ENCODE measurements around the gene PRDM12.

Gene PRDM12

DNA sequence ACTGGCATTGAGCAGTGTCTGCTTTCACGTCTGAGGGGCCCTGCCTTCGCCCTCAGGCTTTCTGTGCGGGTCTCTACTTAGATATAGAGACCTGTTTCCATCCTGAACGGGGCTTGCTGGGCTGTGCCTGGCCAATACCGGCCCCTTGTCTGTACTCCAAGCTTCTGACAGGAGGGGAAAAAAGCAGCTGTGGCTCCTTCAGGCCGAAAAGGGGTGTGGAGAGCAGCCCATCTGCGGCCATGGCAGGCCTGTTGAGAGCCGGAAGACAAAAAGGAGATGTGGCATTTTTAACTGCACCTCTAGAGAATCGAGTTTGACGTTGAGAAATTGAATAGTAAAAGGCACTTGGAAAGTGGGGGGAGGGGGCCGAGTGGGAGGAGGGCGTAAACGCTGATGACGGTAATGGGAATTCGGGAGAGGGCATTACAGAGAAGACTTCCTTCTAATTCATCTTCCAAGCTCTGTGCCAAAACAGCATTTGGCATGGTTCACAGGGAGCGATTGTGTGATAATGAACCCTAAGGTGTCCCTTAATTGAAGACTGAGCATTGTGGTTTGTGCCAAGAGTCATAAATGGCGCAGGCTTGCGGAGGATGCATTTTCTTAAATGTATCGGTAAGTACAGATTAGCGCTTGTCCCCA lies 25.1 kb upstream of the PRDM12 start:
- Histone ChIP-seq H3K9me3 (ENCODE audit: control insufficient read depth, low read length) (no peaks in the 10 kb centered on the region), H3K4me3 (ENCODE audit: low read length) (no peak overlapping the region), H3K36me3 (ENCODE audit: control insufficient read depth, insufficient read depth, low read length) (peaks cover 8% of the 10 kb centered on the region), H3K4me1 (ENCODE audit: control insufficient read depth, insufficient read depth, low read length) (no peaks in the 10 kb centered on the region), H3K9ac (ENCODE audit: low read length) (no peak overlapping the region), H3K27me3 (ENCODE audit: control insufficient read depth, insufficient read depth, low read length) (no peaks in the 10 kb centered on the region)

- Histone ChIP-seq H3K9ac (ENCODE audit: low read length) (no peak overlapping the region), H3K4me1 (ENCODE audit: control insufficient read depth, insufficient read depth, low read length) (no peaks in the 10 kb centered on the region)
These were observed 24.4 kb upstream of the PRDM12 start for GRCh38 chr9:130639866-130640555.

DNA sequence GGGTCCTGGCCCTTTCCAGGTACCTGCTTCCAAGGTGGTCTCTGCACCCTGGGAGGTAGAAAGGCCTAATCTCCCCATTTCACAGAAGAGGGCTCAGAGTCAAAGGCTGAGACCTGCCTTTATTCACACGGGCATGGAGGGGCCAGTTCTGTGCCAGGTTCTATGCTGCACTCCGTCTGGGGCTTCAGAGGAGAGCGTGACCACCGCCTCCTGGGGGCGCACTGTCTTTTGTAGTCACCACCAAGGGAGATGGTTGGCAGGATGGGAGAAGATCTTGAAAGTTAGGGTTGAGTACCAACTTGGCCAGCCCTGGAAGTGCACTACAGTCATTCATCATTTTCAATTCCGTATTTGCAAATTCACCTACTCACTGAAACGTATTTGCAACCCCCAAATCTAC lies 23.7 kb upstream of the PRDM12 start:
- no peaks in the 10 kb centered on the region for H3K4me1 ChIP-seq (ENCODE audit: control insufficient read depth, insufficient read depth, low read length)
- no peaks in the 10 kb centered on the region for H3K36me3 ChIP-seq (ENCODE audit: control insufficient read depth, insufficient read depth, low read length)
- H3K27me3 ChIP-seq (ENCODE audit: control insufficient read depth, insufficient read depth, low read length) = no peaks in the 10 kb centered on the region
- H3K9ac ChIP-seq (ENCODE audit: low read length) = no peak overlapping the region
- H3K4me3 ChIP-seq (ENCODE audit: low read length) = no peak overlapping the region
- no peaks in the 10 kb centered on the region for H3K9me3 ChIP-seq (ENCODE audit: control insufficient read depth, low read length)

More at GRCh38 chr9:130639866-130640555, 24.4 kb upstream of the PRDM12 start:
- no peak overlapping the region for H3K4me3 ChIP-seq (ENCODE audit: low read length)
- H3K9me3 ChIP-seq (ENCODE audit: control insufficient read depth, low read length) = no peaks in the 10 kb centered on the region
- H3K27me3 ChIP-seq (ENCODE audit: control insufficient read depth, insufficient read depth, low read length) = no peaks in the 10 kb centered on the region
- peaks cover under 1% of the 10 kb centered on the region for H3K36me3 ChIP-seq (ENCODE audit: control insufficient read depth, insufficient read depth, low read length)

DNA sequence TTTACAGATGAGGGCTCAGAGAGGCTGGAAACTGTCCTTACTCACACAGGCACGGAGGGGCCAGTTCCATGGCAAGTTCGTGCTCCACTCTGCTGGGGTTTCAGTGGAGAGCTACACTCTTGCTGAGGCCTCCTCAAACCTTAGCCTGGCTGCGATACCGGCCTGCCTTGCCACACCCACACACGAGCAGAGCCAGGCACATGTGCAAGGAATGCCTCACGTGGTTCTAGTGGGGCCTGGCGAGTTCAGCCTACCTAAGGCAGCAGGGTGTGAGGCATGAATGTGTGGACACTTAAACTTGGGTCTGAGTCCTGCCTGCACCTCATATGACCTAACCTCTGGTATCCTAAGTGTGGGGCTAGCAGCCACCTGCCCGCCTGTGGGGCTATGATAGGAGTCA lies 21.5 kb upstream of the PRDM12 start:
- Histone ChIP-seq H3K9ac (ENCODE audit: low read length) (no peak overlapping the region), H3K4me3 (ENCODE audit: low read length) (no peak overlapping the region), H3K4me1 (ENCODE audit: control insufficient read depth, insufficient read depth, low read length) (no peaks in the 10 kb centered on the region), H3K27me3 (ENCODE audit: control insufficient read depth, insufficient read depth, low read length) (no peaks in the 10 kb centered on the region), H3K9me3 (ENCODE audit: control insufficient read depth, low read length) (no peaks in the 10 kb centered on the region), H3K36me3 (ENCODE audit: control insufficient read depth, insufficient read depth, low read length) (no peaks in the 10 kb centered on the region)

GRCh38 chr9:130651221-130651620 lies 13.2 kb upstream of the PRDM12 start:
- no peak overlapping the region for H3K9ac ChIP-seq (ENCODE audit: low read length)
- H3K36me3 ChIP-seq (ENCODE audit: control insufficient read depth, insufficient read depth, low read length) = no peaks in the 10 kb centered on the region
- no peaks in the 10 kb centered on the region for H3K9me3 ChIP-seq (ENCODE audit: control insufficient read depth, low read length)
- H3K4me3 ChIP-seq (ENCODE audit: low read length) = no peak overlapping the region
- H3K27me3 ChIP-seq (ENCODE audit: control insufficient read depth, insufficient read depth, low read length) = peaks cover 3% of the 10 kb centered on the region
- H3K4me1 ChIP-seq (ENCODE audit: control insufficient read depth, insufficient read depth, low read length) = no peaks in the 10 kb centered on the region

DNA sequence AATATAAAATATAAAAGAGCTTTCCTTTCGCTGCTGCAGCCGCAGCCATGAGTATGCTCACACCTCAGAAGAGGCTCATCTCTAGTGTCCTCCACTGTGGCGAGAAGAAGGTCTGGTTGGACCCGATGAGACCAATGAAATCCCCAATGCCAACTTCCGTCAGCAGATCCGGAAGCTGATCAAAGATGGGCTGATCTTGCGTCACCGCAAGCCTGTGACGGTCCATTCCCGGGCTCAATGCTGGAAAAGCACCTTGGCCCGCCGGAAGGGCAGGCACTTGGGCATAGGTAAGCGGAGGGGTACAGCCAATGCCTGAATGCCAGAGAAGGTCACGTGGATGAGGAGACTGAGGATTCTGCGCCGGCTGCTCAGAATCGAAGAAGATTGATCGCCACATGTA lies 12.6 kb upstream of the PRDM12 start:
- Histone ChIP-seq H3K36me3 (ENCODE audit: control insufficient read depth, insufficient read depth, low read length) (no peaks in the 10 kb centered on the region), H3K27me3 (ENCODE audit: control insufficient read depth, insufficient read depth, low read length) (peaks cover 8% of the 10 kb centered on the region)

DNA sequence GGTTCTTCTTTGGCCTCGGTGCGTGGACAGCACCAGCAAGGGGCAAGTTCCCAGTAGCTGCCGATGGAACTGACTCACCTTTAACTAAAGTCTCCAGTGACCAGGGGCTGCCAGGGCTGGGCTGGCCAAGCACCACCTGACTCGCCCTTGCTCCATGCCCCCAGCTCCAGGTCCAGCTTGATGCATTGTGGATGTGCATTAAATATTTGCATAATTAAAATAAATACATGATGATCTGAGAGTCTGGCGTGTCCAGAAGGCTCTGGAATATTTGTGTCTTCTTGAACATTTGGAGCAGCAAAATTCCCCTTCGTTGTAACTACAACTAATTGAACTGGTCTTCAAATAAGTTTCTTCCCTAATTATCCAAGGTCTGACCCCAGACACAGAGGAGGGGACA lies 9.5 kb upstream of the PRDM12 start:
- Histone ChIP-seq H3K4me1 (ENCODE audit: control insufficient read depth, insufficient read depth, low read length) (no peaks in the 10 kb centered on the region), H3K27me3 (ENCODE audit: control insufficient read depth, insufficient read depth, low read length) (peaks cover 35% of the 10 kb centered on the region), H3K4me3 (ENCODE audit: low read length) (no peak overlapping the region), H3K36me3 (ENCODE audit: control insufficient read depth, insufficient read depth, low read length) (no peaks in the 10 kb centered on the region), H3K9ac (ENCODE audit: low read length) (no peak overlapping the region), H3K9me3 (ENCODE audit: control insufficient read depth, low read length) (no peaks in the 10 kb centered on the region)

More for the DNA sequence above, 12.6 kb upstream of the PRDM12 start:
- H3K9ac ChIP-seq (ENCODE audit: low read length) = no peak overlapping the region
- no peak overlapping the region for H3K4me3 ChIP-seq (ENCODE audit: low read length)
- no peaks in the 10 kb centered on the region for H3K9me3 ChIP-seq (ENCODE audit: control insufficient read depth, low read length)
- no peaks in the 10 kb centered on the region for H3K4me1 ChIP-seq (ENCODE audit: control insufficient read depth, insufficient read depth, low read length)

DNA sequence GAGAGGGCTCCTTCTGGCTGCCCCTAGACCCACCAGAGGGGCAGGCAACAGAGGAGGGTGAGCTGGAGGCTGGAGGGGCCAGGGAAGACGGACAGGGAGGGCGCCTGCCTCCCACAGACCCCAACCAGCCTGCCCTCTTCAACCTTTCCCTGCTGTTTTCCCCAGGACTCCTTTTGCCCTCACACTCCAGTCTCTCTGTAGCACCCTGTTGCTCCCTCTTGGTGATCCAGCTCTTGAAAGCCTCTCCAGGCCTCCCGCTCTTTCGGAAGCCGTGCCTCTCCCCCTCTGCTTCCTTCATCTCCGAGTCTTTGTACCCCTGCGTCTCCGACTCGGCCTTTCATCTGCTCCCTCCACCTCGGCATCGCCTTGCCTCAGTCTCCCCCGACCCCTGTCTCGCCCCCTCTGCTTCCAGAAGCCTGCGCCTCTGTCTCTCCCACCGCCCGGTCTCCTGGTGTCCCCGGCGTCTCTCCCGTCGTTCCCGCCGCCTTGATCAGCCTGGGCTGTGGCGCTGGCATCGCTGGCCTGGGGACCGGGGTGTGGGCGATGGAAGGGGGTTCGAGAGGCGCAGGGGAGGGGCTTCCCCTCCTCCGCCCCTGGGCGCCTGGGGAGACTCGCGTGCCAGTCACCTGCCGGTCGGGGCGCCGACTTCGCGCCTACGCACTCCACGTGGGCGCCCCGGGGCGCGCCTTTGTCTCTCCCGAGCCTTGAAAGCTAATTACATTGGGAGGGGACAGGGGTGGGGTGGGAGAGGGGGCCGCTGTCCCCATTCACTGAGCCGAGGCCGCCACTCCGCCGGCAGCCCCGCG lies 5.3 kb upstream of the PRDM12 start:
- peaks cover 5% of the 10 kb centered on the region for H3K4me1 ChIP-seq (ENCODE audit: control insufficient read depth, insufficient read depth, low read length)
- H3K9me3 ChIP-seq (ENCODE audit: control insufficient read depth, low read length) = no peaks in the 10 kb centered on the region
- no peaks in the 10 kb centered on the region for H3K36me3 ChIP-seq (ENCODE audit: control insufficient read depth, insufficient read depth, low read length)
- no peak overlapping the region for H3K9ac ChIP-seq (ENCODE audit: low read length)
- H3K27me3 ChIP-seq (ENCODE audit: control insufficient read depth, insufficient read depth, low read length) = peaks cover 76% of the 10 kb centered on the region
- H3K4me3 ChIP-seq (ENCODE audit: low read length) = no peak overlapping the region

DNA sequence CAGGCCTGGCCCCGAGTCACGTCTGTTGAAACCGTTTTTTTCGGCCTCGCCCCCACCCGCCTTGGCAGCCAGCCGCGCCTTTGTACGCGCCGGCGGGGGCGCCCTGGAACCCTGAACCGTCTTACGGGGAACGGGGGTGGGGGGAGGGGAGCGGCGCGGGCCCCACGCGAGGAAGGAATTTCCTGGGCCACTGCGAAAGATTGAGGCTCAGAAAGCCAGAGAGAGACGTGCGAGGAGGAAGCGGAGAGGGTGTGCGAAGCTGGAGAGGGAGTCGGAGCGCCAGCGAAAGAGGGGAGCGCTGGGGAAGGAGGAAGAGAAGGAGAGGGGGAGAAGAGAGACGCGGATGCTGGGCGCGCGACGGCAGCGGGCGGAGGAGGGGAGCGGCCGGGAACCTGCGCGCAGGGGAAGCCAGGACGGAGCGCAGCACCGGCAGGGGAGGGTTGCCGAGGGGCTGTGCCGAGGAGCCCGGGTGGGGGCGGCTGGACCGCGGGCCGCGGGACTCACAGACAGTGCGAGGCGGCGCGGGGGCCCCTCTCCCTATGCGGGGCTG lies 4.6 kb upstream of the PRDM12 start:
- Histone ChIP-seq H3K9me3 (ENCODE audit: control insufficient read depth, low read length) (no peaks in the 10 kb centered on the region), H3K27me3 (ENCODE audit: control insufficient read depth, insufficient read depth, low read length) (peaks cover 82% of the 10 kb centered on the region), H3K4me1 (ENCODE audit: control insufficient read depth, insufficient read depth, low read length) (peaks cover 5% of the 10 kb centered on the region), H3K4me3 (ENCODE audit: low read length) (no peak overlapping the region), H3K9ac (ENCODE audit: low read length) (no peak overlapping the region), H3K36me3 (ENCODE audit: control insufficient read depth, insufficient read depth, low read length) (no peaks in the 10 kb centered on the region)

- H3K27me3 ChIP-seq (ENCODE audit: control insufficient read depth, insufficient read depth, low read length) = peaks cover 87% of the 10 kb centered on the region
- H3K4me3 ChIP-seq (ENCODE audit: low read length) = no peak overlapping the region
- no peaks in the 10 kb centered on the region for H3K36me3 ChIP-seq (ENCODE audit: control insufficient read depth, insufficient read depth, low read length)
- H3K9me3 ChIP-seq (ENCODE audit: control insufficient read depth, low read length) = no peaks in the 10 kb centered on the region
- H3K4me1 ChIP-seq (ENCODE audit: control insufficient read depth, insufficient read depth, low read length) = peaks cover 5% of the 10 kb centered on the region
- H3K9ac ChIP-seq (ENCODE audit: low read length) = no peak overlapping the region
These were observed 4.1 kb upstream of the PRDM12 start for GRCh38 chr9:130660326-130660682.

GRCh38 chr9:130660683-130661450 lies 3.5 kb upstream of the PRDM12 start:
- H3K36me3 ChIP-seq (ENCODE audit: control insufficient read depth, insufficient read depth, low read length) = no peaks in the 10 kb centered on the region
- peaks cover 9% of the 10 kb centered on the region for H3K4me1 ChIP-seq (ENCODE audit: control insufficient read depth, insufficient read depth, low read length)
- no peaks in the 10 kb centered on the region for H3K9me3 ChIP-seq (ENCODE audit: control insufficient read depth, low read length)
- no peak overlapping the region for H3K4me3 ChIP-seq (ENCODE audit: low read length)
- H3K27me3 ChIP-seq (ENCODE audit: control insufficient read depth, insufficient read depth, low read length) = peaks cover 92% of the 10 kb centered on the region
- no peak overlapping the region for H3K9ac ChIP-seq (ENCODE audit: low read length)

Measured in mucosa of stomach (tissue), 1 donor.